ENCODE measurements around the gene DCTN1. TPM values are rescaled to one million over a fixed set of nuclear protein-coding genes. Genes with fewer than 3 reads are reported as not detected.

The DCTN1 gene
- total RNA-seq, 1 donor: 177 TPM

DNA sequence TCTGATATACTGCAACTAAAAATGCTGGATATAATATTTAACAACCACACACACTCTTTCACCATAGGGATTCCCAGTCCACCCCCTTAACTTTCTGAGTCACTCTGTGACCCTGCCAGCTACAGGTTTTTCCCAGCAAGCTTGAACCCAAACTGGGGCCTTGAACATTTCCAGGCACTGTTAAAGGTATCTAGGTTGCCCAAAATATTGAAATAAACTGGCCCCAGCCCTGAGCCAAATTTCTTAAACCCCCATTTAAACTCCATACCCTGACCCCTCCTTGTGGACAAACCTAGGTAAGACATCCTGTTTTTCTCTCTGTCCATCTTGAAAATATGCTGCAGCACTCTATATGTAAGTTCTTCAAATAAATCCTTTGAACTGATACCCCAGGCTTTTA lies 19.7 kb upstream of the DCTN1 start:
- Histone ChIP-seq H3K9me3 (ENCODE audit: low read depth, low read length) (no peaks in the 10 kb centered on the region), H3K79me2 (ENCODE audit: insufficient read depth, low read length) (no peaks in the 10 kb centered on the region), H3K36me3 (ENCODE audit: insufficient read depth, low read length) (no peaks in the 10 kb centered on the region), H3K27me3 (ENCODE audit: insufficient read depth, low read length) (no peaks in the 10 kb centered on the region), H3K4me3 (ENCODE audit: insufficient read depth, low read length) (no peak overlapping the region), H2AFZ (ENCODE audit: low read length) (no peak overlapping the region), H3K4me1 (ENCODE audit: insufficient read depth, low read length) (no peaks in the 10 kb centered on the region), H3K27ac (ENCODE audit: low read depth, low read length) (no peak overlapping the region), H3K4me2 (ENCODE audit: insufficient read depth, low read length) (no peak overlapping the region), H4K20me1 (ENCODE audit: insufficient read depth, low read length) (no peaks in the 10 kb centered on the region)
- TF ChIP-seq, protein P1, sequence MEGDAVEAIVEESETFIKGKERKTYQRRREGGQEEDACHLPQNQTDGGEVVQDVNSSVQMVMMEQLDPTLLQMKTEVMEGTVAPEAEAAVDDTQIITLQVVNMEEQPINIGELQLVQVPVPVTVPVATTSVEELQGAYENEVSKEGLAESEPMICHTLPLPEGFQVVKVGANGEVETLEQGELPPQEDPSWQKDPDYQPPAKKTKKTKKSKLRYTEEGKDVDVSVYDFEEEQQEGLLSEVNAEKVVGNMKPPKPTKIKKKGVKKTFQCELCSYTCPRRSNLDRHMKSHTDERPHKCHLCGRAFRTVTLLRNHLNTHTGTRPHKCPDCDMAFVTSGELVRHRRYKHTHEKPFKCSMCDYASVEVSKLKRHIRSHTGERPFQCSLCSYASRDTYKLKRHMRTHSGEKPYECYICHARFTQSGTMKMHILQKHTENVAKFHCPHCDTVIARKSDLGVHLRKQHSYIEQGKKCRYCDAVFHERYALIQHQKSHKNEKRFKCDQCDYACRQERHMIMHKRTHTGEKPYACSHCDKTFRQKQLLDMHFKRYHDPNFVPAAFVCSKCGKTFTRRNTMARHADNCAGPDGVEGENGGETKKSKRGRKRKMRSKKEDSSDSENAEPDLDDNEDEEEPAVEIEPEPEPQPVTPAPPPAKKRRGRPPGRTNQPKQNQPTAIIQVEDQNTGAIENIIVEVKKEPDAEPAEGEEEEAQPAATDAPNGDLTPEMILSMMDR (IDR thresholded peaks at IDR 0.05; ENCODE audit: extremely low read depth, low read depth, low read length): peak; percentile 67
- peak; percentile 62 for DNase-seq (ENCODE audit: insufficient read length, low spot score, missing footprints)

- H3K4me3 ChIP-seq (ENCODE audit: insufficient read depth, low read length): no peak overlapping the region
- peaks cover 1% of the 10 kb centered on the region for H3K4me1 ChIP-seq (ENCODE audit: insufficient read depth, low read length)
- H3K27me3 ChIP-seq (ENCODE audit: insufficient read depth, low read length): no peaks in the 10 kb centered on the region
- H2AFZ ChIP-seq (ENCODE audit: low read length): no peak overlapping the region
- no peak overlapping the region for H3K27ac ChIP-seq (ENCODE audit: low read depth, low read length)
- TF ChIP-seq, protein P1 (IDR thresholded peaks at IDR 0.05; ENCODE audit: extremely low read depth, low read depth, low read length): no peak
- no peaks in the 10 kb centered on the region for H3K9me3 ChIP-seq (ENCODE audit: low read depth, low read length)
- no peaks in the 10 kb centered on the region for H3K36me3 ChIP-seq (ENCODE audit: insufficient read depth, low read length)
- H3K79me2 ChIP-seq (ENCODE audit: insufficient read depth, low read length): peaks cover 7% of the 10 kb centered on the region
- no peaks in the 10 kb centered on the region for H4K20me1 ChIP-seq (ENCODE audit: insufficient read depth, low read length)
- H3K4me2 ChIP-seq (ENCODE audit: insufficient read depth, low read length): no peak overlapping the region
- DNase-seq (ENCODE audit: insufficient read length, low spot score, missing footprints): no peak
These were observed 16.0 kb upstream of the DCTN1 start for GRCh38 chr2:74396149-74396548.

DNA sequence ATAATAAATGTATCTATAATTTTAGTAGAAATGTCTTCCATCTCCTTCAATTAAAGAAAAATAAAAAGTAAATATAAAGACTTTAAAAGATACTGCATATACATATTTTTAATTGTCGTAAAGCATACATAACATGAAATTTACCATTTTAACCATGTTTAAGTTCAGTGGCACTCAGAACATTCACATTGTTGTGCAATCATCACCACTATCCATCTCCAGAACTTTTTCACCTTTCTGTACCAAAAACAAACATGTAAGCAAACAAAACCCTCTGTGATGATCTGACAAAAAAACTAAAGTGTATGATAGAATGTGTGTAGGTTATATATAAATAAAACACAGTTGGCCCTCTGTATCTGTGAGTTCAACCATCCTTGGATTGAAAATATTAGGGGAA lies 13.4 kb upstream of the DCTN1 start:
- Histone ChIP-seq H3K4me3 (ENCODE audit: insufficient read depth, low read length) (no peak overlapping the region), H3K36me3 (ENCODE audit: insufficient read depth, low read length) (no peaks in the 10 kb centered on the region), H3K4me1 (ENCODE audit: insufficient read depth, low read length) (peaks cover 12% of the 10 kb centered on the region), H3K27me3 (ENCODE audit: insufficient read depth, low read length) (no peaks in the 10 kb centered on the region), H2AFZ (ENCODE audit: low read length) (no peak overlapping the region), H4K20me1 (ENCODE audit: insufficient read depth, low read length) (peaks cover 14% of the 10 kb centered on the region), H3K9me3 (ENCODE audit: low read depth, low read length) (no peaks in the 10 kb centered on the region), H3K27ac (ENCODE audit: low read depth, low read length) (no peak overlapping the region), H3K79me2 (ENCODE audit: insufficient read depth, low read length) (peaks cover 33% of the 10 kb centered on the region), H3K4me2 (ENCODE audit: insufficient read depth, low read length) (no peak overlapping the region)
- TF ChIP-seq, protein P1 (IDR thresholded peaks at IDR 0.05; ENCODE audit: extremely low read depth, low read depth, low read length): no peak
- no peak for DNase-seq (ENCODE audit: insufficient read length, low spot score, missing footprints)

- Histone ChIP-seq H3K9me3 (ENCODE audit: low read depth, low read length) (no peaks in the 10 kb centered on the region), H3K79me2 (ENCODE audit: insufficient read depth, low read length) (peaks cover 45% of the 10 kb centered on the region), H3K27ac (ENCODE audit: low read depth, low read length) (no peak overlapping the region), H3K4me1 (ENCODE audit: insufficient read depth, low read length) (peaks cover 21% of the 10 kb centered on the region), H2AFZ (ENCODE audit: low read length) (peak overlapping the region; percentile 92), H3K4me2 (ENCODE audit: insufficient read depth, low read length) (peak overlapping the region; percentile 97), H4K20me1 (ENCODE audit: insufficient read depth, low read length) (peaks cover 24% of the 10 kb centered on the region), H3K4me3 (ENCODE audit: insufficient read depth, low read length) (peak overlapping the region; percentile 93), H3K27me3 (ENCODE audit: insufficient read depth, low read length) (no peaks in the 10 kb centered on the region), H3K36me3 (ENCODE audit: insufficient read depth, low read length) (no peaks in the 10 kb centered on the region)
- DNase-seq (ENCODE audit: insufficient read length, low spot score, missing footprints): no peak
- TF ChIP-seq, protein P1 (IDR thresholded peaks at IDR 0.05; ENCODE audit: extremely low read depth, low read depth, low read length): no peak
These were observed 12.3 kb upstream of the DCTN1 start for GRCh38 chr2:74392449-74392743.
